B cell (primary cell): ENCODE data around the gene TBX4.
"Not testable (repeated sequence)": the region's sequence is repeated elsewhere in the genome, so short reads cannot be mapped to it uniquely, and the experiment has no call there.

Experiments
- EZH2 ChIP-seq: IDR thresholded peaks from 2 replicates; pipeline ENCODE4 v1.6.1; 2012; ENCODE audit warnings: borderline replicate concordance, low read depth, mild to moderate bottlenecking, moderate library complexity, low read length; ENCODE audit not compliant: insufficient read depth, poor library complexity, severe bottlenecking
- TF ChIP-seq, protein P1 (sequence below): fragments of 200-600 bp; IDR thresholded peaks from one replicate; pipeline ENCODE4 v1.8.0; 2022; ENCODE audit warnings: antibody characterized with exemption, mild to moderate bottlenecking

DNA sequence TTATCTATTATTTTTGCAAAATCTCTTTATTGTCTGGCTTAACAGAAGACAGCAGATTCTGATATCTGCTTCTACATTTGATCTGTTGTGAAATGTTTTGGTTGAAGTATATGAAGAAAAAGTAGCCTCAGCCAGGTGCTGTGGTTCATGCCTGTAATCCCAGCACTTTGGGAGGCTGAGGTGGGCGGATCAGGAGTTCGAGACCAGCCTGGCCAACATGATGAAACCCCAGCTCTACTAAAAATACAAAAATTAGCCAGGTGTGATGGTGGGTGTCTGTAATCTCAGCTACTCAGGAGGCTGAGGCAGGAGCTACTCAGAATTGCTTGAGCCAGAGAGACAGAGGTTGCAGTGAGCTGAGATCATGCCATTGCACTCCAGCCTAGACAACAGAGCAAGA is 75.2 kb downstream of the TBX4 start:
- TF ChIP-seq EZH2: not testable (repeated sequence)
- TF ChIP-seq, protein P1, sequence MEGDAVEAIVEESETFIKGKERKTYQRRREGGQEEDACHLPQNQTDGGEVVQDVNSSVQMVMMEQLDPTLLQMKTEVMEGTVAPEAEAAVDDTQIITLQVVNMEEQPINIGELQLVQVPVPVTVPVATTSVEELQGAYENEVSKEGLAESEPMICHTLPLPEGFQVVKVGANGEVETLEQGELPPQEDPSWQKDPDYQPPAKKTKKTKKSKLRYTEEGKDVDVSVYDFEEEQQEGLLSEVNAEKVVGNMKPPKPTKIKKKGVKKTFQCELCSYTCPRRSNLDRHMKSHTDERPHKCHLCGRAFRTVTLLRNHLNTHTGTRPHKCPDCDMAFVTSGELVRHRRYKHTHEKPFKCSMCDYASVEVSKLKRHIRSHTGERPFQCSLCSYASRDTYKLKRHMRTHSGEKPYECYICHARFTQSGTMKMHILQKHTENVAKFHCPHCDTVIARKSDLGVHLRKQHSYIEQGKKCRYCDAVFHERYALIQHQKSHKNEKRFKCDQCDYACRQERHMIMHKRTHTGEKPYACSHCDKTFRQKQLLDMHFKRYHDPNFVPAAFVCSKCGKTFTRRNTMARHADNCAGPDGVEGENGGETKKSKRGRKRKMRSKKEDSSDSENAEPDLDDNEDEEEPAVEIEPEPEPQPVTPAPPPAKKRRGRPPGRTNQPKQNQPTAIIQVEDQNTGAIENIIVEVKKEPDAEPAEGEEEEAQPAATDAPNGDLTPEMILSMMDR: not testable (repeated sequence)
